AG04450 (cell line): ENCODE results near the gene SERPINA7. TPM values are rescaled to one million over a fixed set of nuclear protein-coding genes. Genes with fewer than 3 reads are reported as not detected.

Source experiments
- CTCF ChIA-PET: fragments of 300-600, 350-600 bp; formaldehyde crosslinking; extraction: SDS; loops from one replicate; lab custom pipeline; 2022; ENCODE audit warnings: antibody characterized with exemption, inconsistent platforms; lab: Charles Lee
- POLR2A ChIA-PET: fragments of 350-600 bp; formaldehyde crosslinking; extraction: SDS; loops from one replicate; lab custom pipeline; 2021; ENCODE audit warnings: antibody characterized with exemption, inconsistent platforms; lab: Yijun Ruan, JAX
- DNase-seq: peaks from one replicate; pipeline ENCODE4 v3.0.0-alpha.2; 2011; ENCODE audit warnings: low read depth, low spot score
- H3K27ac ChIP-seq: one replicate; pipeline ENCODE4 v1.5.1; 2012; ENCODE audit warnings: low read depth, low read length, control low read depth
- H3K27me3 ChIP-seq: one replicate; pipeline ENCODE4 v1.6.0; 2012; ENCODE audit warnings: low read length; ENCODE audit not compliant: control insufficient read depth, insufficient read depth
- H3K4me3 ChIP-seq: 2 replicates; pipeline ENCODE4 v1.5.1; 2011; ENCODE audit warnings: mild to moderate bottlenecking, low read depth, low read length, control low read depth
- H3K9me3 ChIP-seq: 2 replicates; pipeline ENCODE4 v1.5.1; 2012; ENCODE audit warnings: low read length; ENCODE audit not compliant: control insufficient read depth, insufficient read depth
- polyA plus RNA-seq: library from polyadenylated mRNA; depleted of rRNA; stranded (reverse); fragments of >200 nt; gene quantifications from 2 replicates; pipeline ENCODE4 v1.2.3, GENCODE V29; 2011
- TF ChIP-seq, protein P1 (sequence below): IDR thresholded peaks from 2 replicates; pipeline ENCODE4 v1.5.1; 2011; ENCODE audit warnings: low read depth, low read length, control low read depth, inconsistent platforms

The SERPINA7 gene
- polyA plus RNA-seq, 1 experiment: not detected

- CTCF ChIA-PET: interaction anchor here (0.8 to 1.3 kb wide), 2 partner anchors 65 to 163 kb away, joined by 4 read pairs; no protein-coding TSS in a partner anchor
- H3K4me3 ChIP-seq: no peak overlapping the region
- no peaks in the 10 kb centered on the region for H3K9me3 ChIP-seq
- TF ChIP-seq, protein P1, sequence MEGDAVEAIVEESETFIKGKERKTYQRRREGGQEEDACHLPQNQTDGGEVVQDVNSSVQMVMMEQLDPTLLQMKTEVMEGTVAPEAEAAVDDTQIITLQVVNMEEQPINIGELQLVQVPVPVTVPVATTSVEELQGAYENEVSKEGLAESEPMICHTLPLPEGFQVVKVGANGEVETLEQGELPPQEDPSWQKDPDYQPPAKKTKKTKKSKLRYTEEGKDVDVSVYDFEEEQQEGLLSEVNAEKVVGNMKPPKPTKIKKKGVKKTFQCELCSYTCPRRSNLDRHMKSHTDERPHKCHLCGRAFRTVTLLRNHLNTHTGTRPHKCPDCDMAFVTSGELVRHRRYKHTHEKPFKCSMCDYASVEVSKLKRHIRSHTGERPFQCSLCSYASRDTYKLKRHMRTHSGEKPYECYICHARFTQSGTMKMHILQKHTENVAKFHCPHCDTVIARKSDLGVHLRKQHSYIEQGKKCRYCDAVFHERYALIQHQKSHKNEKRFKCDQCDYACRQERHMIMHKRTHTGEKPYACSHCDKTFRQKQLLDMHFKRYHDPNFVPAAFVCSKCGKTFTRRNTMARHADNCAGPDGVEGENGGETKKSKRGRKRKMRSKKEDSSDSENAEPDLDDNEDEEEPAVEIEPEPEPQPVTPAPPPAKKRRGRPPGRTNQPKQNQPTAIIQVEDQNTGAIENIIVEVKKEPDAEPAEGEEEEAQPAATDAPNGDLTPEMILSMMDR: peak; percentile 33
- POLR2A ChIA-PET: no interaction called here
- H3K27ac ChIP-seq: no peak overlapping the region
- no peak for DNase-seq
- no peaks in the 10 kb centered on the region for H3K27me3 ChIP-seq
These were observed 1.4 kb upstream of the SERPINA7 start for GRCh38 chrX:106039920-106040319.

GRCh38 chrX:106037835-106038473, 573 bp downstream of the SERPINA7 start:
- H3K27me3 ChIP-seq: no peaks in the 10 kb centered on the region
- H3K27ac ChIP-seq: no peak overlapping the region
- ChIA-PET POLR2A (no interaction called here), CTCF (no interaction called here)
- no peaks in the 10 kb centered on the region for H3K9me3 ChIP-seq
- TF ChIP-seq, protein P1: no peak
- no peak overlapping the region for H3K4me3 ChIP-seq
- DNase-seq: no peak

- DNase-seq: no peak
- H3K27me3 ChIP-seq: no peaks in the 10 kb centered on the region
- ChIA-PET CTCF (no interaction called here), POLR2A (no interaction called here)
- H3K27ac ChIP-seq: no peak overlapping the region
- TF ChIP-seq, protein P1: no peak
- no peak overlapping the region for H3K4me3 ChIP-seq
- H3K9me3 ChIP-seq: no peaks in the 10 kb centered on the region
These were observed 1.8 kb downstream of the SERPINA7 start for GRCh38 chrX:106036716-106037115.

- DNase-seq: no peak
- TF ChIP-seq, protein P1: no peak
These were observed 3.5 kb downstream of the SERPINA7 start for GRCh38 chrX:106035064-106035463.

GRCh38 chrX:106023947-106024346, 14.6 kb downstream of the SERPINA7 start:
- ChIA-PET POLR2A (no interaction called here), CTCF (no interaction called here)
- H3K9me3 ChIP-seq: no peaks in the 10 kb centered on the region
- no peaks in the 10 kb centered on the region for H3K27me3 ChIP-seq
- H3K27ac ChIP-seq: no peak overlapping the region
- no peak for DNase-seq
- no peak overlapping the region for H3K4me3 ChIP-seq
- TF ChIP-seq, protein P1: no peak

More at GRCh38 chrX:106035064-106035463, 3.5 kb downstream of the SERPINA7 start:
- POLR2A ChIA-PET: no interaction called here
- Histone ChIP-seq H3K4me3 (no peak overlapping the region), H3K27me3 (no peaks in the 10 kb centered on the region), H3K9me3 (no peaks in the 10 kb centered on the region), H3K27ac (no peak overlapping the region)
- CTCF ChIA-PET: no interaction called here
